ENCODE data around the gene ZNF784.
"Not testable (repeated sequence)": the region's sequence is repeated elsewhere in the genome, so short reads cannot be mapped to it uniquely, and the experiment has no call there.

The ZNF784 gene

GRCh38 chr19:55576746-55577145 is 47.6 kb downstream of the ZNF784 start:
- no peak for DNase-seq (ENCODE audit: low spot score)
- TF ChIP-seq, protein P1, sequence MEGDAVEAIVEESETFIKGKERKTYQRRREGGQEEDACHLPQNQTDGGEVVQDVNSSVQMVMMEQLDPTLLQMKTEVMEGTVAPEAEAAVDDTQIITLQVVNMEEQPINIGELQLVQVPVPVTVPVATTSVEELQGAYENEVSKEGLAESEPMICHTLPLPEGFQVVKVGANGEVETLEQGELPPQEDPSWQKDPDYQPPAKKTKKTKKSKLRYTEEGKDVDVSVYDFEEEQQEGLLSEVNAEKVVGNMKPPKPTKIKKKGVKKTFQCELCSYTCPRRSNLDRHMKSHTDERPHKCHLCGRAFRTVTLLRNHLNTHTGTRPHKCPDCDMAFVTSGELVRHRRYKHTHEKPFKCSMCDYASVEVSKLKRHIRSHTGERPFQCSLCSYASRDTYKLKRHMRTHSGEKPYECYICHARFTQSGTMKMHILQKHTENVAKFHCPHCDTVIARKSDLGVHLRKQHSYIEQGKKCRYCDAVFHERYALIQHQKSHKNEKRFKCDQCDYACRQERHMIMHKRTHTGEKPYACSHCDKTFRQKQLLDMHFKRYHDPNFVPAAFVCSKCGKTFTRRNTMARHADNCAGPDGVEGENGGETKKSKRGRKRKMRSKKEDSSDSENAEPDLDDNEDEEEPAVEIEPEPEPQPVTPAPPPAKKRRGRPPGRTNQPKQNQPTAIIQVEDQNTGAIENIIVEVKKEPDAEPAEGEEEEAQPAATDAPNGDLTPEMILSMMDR (IDR thresholded peaks at IDR 0.05; ENCODE audit: borderline replicate concordance, control extremely low read depth, extremely low read depth, insufficient read depth, missing control alignments): no peak
- in situ Hi-C loops (cut with MboI; ENCODE audit: low sequenced_read_pairs, unreplicated experiment): no loop called here

DNA sequence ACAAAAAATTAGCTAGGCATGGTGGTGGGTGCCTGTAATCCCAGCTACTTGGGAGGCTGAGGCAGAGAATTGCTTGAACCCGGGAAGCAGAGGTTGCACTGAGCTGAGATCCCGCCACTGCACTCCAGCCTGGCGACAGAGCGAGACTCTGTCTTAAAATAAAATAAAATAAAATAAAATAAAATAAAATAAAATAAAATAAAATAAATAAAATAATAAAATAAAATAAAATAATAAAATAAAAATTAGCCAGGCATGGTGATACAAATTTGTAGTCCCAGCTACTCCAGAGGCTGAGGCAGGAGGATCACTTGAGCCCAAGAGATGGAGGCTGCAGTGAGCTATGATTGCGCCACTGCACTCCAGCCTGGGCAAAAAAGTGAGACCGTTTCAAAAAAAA is 50.4 kb downstream of the ZNF784 start:
- DNase-seq (ENCODE audit: low spot score); in situ Hi-C loops (cut with MboI; ENCODE audit: low sequenced_read_pairs, unreplicated experiment): not testable (repeated sequence)
